Osteocyte (in vitro differentiated cells): ENCODE measurements around the gene LEKR1. TPM values are rescaled to one million over a fixed set of nuclear protein-coding genes. Genes with fewer than 3 reads are reported as not detected.

Experiments
- DNase-seq: peaks from one replicate; pipeline ENCODE4 v3.0.0; 2021; ENCODE audit warnings: mixed read lengths; ENCODE audit not compliant: unreplicated experiment; ENCODE audit errors: extremely low spot score
- H3K27ac Mint-ChIP-seq: one replicate; pipeline ENCODE4 v1.8.0; 2021; ENCODE audit warnings: mild to moderate bottlenecking, mixed read lengths; ENCODE audit not compliant: unreplicated experiment
- H3K27me3 Mint-ChIP-seq: one replicate; pipeline ENCODE4 v1.8.0; 2021; ENCODE audit warnings: mixed read lengths; ENCODE audit not compliant: unreplicated experiment
- H3K36me3 Mint-ChIP-seq: one replicate; pipeline ENCODE4 v1.8.0; 2021; ENCODE audit warnings: mixed read lengths; ENCODE audit not compliant: unreplicated experiment
- H3K4me1 Mint-ChIP-seq: one replicate; pipeline ENCODE4 v1.8.0; 2021; ENCODE audit warnings: mixed read lengths; ENCODE audit not compliant: unreplicated experiment
- H3K4me3 Mint-ChIP-seq: one replicate; pipeline ENCODE4 v1.8.0; 2021; ENCODE audit warnings: mild to moderate bottlenecking, moderate library complexity, mixed read lengths; ENCODE audit not compliant: unreplicated experiment
- H3K9me3 Mint-ChIP-seq: one replicate; pipeline ENCODE4 v1.8.0; 2021; ENCODE audit warnings: mixed read lengths; ENCODE audit not compliant: unreplicated experiment
- CTCF ChIP-seq: fragments of 200-600 bp; sonication (generic); IDR thresholded peaks from 2 replicates; pipeline ENCODE4 v1.5.0; 2021; ENCODE audit warnings: antibody characterized with exemption, mild to moderate bottlenecking, moderate library complexity
- total RNA-seq: library from RNA; stranded (reverse); gene quantifications from 2 replicates; pipeline ENCODE4 v1.2.1, GENCODE V29; 2021

Gene LEKR1
- total RNA-seq, 1 donor from 2014 or later = 1.0 TPM

- H3K27me3 Mint-ChIP-seq = no peaks in the 10 kb centered on the region
- no peak overlapping the region for H3K4me3 Mint-ChIP-seq
- H3K36me3 Mint-ChIP-seq = no peaks in the 10 kb centered on the region
- peaks cover 36% of the 10 kb centered on the region for H3K4me1 Mint-ChIP-seq
- DNase-seq = no peak
- H3K9me3 Mint-ChIP-seq = no peaks in the 10 kb centered on the region
- H3K27ac Mint-ChIP-seq = no peak overlapping the region
- no peak for TF ChIP-seq CTCF
Measured at GRCh38 chr3:157091083-157091833, 265.1 kb downstream of the LEKR1 start.

GRCh38 chr3:157092230-157092629, 266.1 kb downstream of the LEKR1 start:
- no peak for TF ChIP-seq CTCF
- Mint-ChIP-seq H3K4me1 (peaks cover 26% of the 10 kb centered on the region), H3K4me3 (no peak overlapping the region), H3K27me3 (no peaks in the 10 kb centered on the region), H3K36me3 (no peaks in the 10 kb centered on the region), H3K9me3 (no peaks in the 10 kb centered on the region), H3K27ac (peak overlapping the region; percentile 29)
- DNase-seq = no peak

- Mint-ChIP-seq H3K9me3 (no peaks in the 10 kb centered on the region), H3K27me3 (no peaks in the 10 kb centered on the region), H3K4me3 (no peak overlapping the region), H3K27ac (no peak overlapping the region), H3K36me3 (no peaks in the 10 kb centered on the region), H3K4me1 (peaks cover 17% of the 10 kb centered on the region)
- TF ChIP-seq CTCF = no peak
- DNase-seq = no peak
Measured at GRCh38 chr3:157093096-157093495, 266.9 kb downstream of the LEKR1 start.

- Mint-ChIP-seq H3K36me3 (no peaks in the 10 kb centered on the region), H3K9me3 (no peaks in the 10 kb centered on the region), H3K4me3 (no peak overlapping the region), H3K27me3 (no peaks in the 10 kb centered on the region), H3K4me1 (peaks cover 10% of the 10 kb centered on the region), H3K27ac (no peak overlapping the region)
- no peak for TF ChIP-seq CTCF
- DNase-seq = no peak
Measured at GRCh38 chr3:157094301-157094700, 268.1 kb downstream of the LEKR1 start.

GRCh38 chr3:157094751-157095480, 268.8 kb downstream of the LEKR1 start:
- Mint-ChIP-seq H3K27ac (no peak overlapping the region), H3K9me3 (no peaks in the 10 kb centered on the region), H3K36me3 (no peaks in the 10 kb centered on the region), H3K27me3 (no peaks in the 10 kb centered on the region), H3K4me3 (no peak overlapping the region), H3K4me1 (peaks cover 7% of the 10 kb centered on the region)
- DNase-seq = no peak
- TF ChIP-seq CTCF = no peak
